Stimulated activated CD4-positive, alpha-beta T cell treated with anti-CD3 and anti-CD28 coated beads, Interleukin-2, amount 100 ng/mL, for 48 hours (primary cell): ENCODE results near the gene DLGAP1.

ENCODE experiments used
- DNase-seq, 2 donors: peaks; one replicate each; pipeline ENCODE4 v3.0.0-alpha.2; 2020

The DLGAP1 gene

DNA sequence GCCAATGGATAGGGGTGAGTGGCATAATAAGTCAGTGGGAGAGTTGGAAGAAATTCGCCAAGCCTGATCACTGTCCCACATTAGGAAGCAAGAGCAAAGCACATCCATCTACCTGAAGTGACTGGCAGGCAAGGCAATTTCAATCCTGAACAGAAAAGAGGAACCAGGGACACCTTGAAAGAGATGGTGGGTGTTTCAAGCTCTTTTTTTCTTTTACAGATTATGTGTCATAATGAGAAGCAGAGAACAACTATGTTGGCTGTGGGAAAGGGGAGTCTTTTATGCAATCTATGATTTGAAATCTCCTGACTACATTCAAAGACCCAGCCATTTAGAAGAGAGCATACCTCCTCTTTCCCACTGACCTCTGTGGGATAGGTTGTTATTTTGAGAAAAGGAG is 941.6 kb downstream of the DLGAP1 start:
- no peak for DNase-seq

DNA sequence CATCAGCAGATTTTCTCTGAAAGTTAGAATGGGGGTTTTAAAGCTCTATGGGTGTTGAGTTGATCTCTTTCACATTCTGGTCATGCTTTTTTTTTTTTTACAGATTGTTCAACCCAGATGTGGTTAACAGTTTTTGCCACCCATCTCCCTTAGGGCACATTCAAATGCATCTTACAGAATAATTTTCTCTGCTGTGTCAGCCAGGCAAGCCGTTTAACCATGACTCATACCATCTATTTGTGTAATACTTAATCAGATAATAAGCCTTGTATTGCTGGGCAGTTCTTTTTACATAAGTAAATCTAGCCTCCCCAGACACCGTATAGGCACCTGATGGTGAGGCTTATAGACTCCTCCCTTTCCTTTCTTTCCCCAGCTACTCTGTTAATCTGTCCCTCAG is 943.1 kb downstream of the DLGAP1 start:
- DNase-seq = no peak

DNA sequence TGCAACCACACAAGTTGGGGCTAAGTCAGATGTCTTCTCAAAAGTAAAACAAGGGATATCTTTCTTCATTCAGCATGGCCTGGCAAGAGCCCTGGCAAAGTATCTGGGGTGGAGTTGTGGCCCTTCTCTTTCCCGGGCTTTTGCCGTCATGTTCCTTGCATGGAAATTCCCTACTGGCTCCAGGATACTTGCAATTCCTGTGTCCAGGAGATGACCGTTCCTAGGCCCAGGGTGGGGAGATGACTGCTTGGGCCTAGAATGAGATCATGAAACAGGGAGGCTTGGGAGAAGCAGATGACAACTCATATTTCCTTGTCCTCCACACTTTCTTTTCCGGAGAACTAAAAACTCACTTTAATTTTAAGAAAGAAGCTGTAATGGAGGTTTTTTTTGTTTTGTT is 944.2 kb downstream of the DLGAP1 start:
- DNase-seq = no peak

DNA sequence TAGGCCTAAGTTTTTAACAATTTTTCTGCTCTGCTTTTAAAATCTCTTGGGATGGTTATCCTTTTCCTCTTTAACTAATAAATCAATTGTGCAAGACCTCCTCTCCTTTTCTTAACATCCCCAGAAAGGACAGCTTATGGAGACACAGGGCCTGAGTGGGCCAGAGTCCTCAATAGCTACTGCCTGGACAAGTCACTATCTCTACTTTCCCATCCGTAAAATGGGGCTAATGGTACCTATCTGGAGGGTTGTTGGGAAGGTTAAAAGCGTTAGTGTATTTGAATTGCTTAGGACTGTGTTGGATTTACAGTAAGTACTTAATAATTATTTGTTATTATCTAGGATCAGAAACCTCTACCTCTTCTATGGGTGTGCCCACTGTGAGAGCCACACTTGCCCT is 945.1 kb downstream of the DLGAP1 start:
- no peak for DNase-seq

DNA sequence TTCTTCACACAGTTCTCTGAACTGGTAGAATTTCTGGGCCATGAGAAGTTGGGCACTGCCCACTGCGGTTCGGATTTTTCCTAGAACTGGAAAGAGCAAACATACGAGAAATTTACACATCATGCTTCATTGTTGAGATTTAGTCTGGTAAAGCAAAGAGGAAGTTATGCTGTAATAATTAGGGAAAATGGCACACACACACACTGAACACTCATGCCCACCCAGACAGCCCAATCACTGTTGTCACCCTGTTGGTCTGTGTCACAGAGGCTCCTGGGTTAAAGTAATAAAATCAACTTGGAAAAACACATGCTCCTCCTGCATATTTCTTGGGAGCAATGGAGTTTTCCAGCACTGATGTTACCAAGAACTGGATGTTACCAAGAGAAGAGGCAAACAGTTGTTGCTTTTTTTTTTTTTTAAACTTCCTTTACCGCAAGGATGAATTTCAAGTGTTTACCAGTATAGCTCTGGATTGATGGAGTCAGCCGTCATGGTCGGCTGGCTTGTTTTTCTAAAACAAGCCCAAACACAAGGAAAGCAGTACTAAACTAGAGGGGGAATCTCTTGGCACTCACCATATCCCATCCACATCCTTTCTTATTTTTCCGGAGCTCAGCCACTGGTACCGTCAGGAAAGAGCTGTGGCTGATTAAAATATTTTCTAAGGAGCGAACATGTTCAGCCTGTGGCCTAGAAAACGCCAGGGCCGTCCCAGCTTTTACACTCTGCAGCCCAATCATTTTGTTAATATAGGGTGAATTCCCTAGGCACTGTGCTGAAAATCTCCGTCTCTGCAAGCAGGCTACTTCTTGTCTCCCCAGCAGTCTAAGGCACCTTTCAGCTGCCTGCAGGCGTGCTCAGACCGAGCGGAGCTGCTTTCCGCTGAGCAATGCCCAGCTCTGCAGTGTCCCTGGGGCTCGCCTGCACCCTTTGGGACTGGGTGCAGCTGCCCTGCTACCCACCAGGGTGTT is 946.2 kb downstream of the DLGAP1 start:
- no peak for DNase-seq

DNA sequence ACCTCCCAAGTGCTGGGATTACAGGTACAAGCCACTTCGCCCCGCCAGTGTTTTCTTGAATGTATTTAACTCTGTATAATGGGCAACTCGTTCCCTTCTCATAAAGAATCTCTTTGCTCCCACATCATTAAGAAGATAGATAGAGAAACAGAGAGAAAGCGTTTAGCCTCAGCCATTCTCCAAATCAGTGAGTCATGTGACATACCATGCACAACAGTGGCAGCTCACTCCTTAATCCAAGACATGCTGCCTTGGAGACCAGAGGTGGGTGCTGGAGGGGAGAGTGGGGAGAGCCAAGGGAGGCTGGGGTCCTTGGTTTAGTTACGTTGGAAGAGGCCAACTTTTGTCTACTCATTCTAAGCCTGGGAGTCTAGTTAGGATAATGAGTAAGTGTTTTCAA is 950.5 kb downstream of the DLGAP1 start:
- DNase-seq = no peak

DNA sequence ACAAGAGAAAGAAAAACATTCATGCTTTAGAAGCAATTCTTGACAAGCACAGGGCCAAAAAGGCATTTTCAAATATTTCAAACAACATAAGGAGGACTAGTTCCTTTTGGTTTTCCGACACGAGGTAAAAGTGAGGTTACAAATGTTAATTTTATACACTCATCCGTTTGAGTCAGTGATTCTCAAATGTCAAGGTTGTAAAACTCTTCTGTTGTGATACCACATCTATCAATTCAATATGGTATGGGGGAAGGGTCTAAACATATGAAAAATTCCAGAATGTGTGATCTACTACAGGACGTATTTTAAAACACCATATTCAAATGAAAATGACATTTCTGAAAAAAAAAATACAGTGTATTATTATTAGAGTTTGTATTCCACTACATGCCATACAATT is 952.5 kb downstream of the DLGAP1 start:
- DNase-seq = no peak

DNA sequence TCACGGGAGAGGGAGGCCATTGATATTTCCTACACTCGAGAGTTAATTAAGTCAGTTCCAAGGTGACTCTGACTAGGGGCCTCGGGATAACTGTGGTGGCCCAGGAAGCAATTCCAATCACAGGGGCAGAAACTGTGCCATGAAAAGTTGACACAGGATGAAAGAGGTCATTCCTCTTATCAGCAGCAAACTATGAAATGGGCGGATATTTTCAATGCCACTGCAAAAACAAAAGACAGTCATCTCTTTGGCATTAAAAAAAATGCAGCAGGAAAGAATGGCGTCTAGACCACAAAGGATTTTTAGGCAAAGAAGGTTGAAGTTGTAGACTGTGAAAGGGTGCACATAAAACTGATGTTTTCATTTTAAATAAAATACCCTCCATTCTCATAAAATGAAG is 955.1 kb downstream of the DLGAP1 start:
- DNase-seq = no peak

DNA sequence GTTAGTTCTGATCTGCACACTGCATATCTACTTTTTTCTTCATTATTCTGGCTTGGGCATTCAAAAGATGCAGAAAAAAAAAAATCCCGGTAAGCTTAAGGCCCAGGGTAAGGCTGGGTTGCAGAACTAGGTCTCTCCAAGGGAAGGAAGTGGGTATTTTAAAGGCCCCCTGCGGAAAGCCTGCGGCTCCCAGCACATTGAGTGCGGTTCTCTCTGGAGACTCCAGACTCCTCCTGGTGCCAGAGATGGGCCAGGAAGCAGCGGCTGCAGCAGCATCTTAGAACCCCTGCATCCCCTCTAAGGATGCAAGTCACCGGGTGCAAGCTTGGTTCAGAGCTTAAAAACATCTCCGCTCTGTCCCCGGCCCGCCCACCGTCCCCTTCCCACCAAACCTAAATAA is 955.6 kb downstream of the DLGAP1 start:
- no peak for DNase-seq

DNA sequence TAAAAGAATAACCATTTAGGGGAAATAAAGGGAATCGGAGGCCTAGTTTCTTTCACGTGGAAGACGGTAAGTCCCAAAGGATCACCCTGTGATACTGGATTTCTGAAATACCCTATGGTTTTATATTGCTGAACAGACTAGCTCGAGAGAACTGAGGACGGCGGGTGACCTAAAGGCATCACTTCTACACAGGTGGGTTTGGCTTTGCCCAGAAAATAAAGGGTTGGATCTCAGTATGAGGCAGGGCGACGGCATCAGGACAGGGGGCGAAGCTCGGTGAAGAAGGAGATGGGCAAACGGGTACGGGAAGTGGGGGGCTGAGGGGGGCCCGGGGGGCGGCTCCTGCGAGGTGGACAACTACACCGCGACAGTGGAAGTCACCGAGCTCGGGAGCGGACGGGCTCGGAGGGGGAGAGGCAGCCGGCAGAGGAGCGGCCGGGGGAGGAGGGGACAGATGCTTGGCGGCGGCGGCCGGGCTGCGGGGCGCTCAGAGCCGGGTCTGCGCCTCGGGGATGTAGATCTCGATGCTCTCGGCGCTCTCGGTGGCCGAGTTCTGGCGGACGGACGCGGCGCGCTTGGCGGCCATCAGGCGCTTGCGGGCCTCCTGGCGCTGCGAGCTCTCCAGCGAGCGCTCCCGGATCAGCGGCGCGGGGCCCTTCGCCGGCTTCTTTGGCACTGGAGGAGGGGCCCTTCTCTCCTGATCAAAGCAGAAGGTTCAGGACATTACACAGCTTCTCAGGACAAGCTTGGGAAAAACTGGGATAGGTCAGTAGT is 956.2 kb downstream of the DLGAP1 start:
- peak in 1 of 2 donors; percentile 18 for DNase-seq

DNA sequence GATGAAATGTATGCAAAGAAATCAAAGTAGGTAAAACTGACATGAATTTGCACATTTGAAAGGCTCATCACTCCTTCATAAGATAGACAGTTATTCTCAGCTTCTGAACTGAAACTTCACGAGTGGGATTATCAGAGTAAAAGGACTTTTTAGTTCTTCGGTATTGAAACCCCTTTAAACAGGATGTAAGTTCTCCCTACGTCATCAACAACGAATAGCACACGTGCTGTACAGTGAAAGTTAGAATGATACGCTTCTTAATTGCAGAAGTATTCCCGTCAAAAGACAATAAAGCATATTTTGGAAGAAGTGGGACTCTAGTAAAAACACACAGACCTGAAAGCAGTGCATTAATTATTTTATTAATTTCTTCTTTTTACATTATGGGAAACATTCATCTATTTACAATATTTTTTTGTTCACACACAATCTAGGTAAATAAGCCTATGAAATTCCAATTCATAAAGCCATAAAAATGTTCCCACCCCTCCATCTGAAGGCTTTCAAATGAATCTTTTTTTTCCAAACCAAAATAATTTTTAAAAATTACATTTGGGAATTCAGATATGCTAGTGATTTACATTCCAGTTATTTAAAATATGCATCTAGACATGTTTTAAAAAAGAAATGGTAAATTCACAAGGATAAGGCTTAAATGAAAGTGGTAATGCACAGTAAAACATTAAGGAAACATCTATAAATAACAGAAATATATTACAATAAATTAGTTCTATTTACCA is 959.2 kb downstream of the DLGAP1 start:
- no peak for DNase-seq

DNA sequence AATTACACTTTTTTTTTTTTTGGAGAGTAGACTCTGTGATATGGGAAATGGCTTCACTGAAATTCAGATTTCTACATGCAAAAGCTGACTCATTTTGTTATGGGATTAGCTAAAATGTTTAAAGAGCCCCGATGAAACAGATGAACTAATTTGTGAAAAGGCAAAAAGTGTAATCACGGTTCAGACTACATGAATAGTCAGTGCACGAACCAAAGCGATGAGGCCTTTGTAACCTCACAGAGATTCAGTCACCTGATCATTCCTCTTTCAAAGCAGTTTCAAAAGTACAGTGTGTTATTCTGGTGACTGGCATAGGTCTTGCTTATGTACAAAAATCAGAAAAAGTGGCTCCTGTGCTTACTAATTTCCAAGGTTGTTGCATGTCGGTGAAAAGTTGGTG is 960.5 kb downstream of the DLGAP1 start:
- DNase-seq = no peak

DNA sequence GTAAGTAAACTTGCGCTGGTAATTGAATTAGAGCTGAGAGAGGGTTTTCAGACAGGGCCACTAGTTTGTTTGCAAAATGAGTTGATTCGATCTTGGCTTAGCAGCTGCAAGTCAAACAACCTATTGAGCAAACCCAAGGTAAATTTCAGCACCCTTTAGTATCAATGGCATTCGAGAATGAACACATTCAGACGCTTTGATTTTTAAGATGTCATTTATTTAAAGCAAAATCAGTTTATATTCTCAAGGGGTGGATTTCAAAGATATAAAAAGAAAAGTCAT is 960.9 kb downstream of the DLGAP1 start:
- DNase-seq = no peak

DNA sequence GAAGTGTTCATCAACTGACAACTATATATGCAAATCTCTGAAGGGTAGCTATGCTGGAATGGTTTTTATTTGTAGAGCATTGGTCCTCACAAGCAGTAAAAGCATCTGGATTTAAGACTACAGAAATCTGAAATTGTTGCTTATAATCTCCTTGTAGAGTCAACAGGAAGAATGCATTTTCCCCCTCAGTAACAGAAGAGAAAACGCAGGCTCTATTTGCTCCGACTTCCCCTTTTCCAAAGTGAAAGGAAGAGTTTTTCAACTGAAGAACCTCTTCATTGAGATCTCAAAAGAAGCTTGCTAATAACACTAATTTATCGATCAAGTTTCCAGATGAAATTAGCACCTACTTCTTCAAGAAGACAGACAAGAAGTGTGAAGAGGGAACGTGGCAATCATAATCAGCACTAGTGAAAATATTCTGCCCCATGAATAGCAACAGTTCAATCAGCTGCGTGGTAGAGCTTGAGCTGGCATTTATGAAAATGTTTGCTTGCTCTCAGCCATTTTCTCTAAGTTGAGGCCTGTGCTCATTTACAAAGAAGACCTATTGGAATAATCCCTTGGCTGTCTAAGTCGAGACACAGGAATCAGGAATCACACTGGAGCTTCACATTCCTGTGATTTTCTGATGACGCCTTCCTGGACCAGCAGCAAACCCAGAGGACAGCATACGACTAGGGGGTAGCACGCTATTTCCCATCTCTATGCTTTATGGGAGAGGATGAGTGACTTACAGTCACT is 961.4 kb downstream of the DLGAP1 start:
- DNase-seq = no peak

DNA sequence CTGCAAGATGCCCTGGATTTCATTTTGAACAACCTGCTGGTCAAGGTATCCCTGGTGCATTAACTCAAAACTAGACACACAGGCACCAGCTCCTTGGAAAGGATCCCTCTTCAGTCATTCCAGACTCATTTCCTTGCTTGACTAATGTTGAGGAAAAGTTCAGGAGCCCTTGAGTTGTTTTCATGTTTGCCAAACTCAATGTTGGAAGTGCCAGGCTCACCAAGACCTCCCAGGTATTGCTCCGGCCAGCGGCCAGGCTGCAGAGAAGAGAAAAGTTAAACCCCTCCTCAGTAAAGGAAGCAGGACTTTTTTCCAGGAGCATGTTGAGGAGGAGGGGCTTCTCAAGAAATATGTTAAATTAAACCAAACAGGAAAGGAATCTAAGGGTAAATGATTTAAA is 962.4 kb downstream of the DLGAP1 start:
- no peak for DNase-seq

DNA sequence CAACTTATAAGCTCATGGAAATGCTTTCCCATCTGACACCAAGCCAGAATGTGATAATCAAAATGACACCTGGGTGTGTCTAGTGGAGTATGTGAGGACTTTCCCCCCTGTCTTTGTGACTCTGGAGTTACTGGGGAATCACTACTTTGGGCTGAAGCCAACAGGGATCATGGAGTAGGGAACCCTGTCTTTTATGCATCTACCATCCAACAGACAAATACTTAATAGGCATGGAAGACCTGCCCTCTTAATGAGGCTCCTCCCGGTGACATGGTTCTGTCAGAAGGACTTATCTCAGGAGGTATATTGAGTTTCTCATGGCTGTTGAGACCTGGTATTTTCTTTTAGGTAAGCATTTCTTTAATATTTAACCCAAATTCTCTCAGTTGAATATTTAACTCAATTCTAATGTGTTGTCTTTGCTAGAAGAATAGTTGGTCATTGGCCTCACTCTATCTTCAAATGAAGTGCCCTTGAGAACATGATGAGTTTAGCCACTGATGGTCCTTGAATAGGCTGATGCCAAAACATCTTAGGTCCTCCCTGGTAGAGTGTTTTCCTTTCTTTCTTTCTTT is 963.0 kb downstream of the DLGAP1 start:
- no peak for DNase-seq

DNA sequence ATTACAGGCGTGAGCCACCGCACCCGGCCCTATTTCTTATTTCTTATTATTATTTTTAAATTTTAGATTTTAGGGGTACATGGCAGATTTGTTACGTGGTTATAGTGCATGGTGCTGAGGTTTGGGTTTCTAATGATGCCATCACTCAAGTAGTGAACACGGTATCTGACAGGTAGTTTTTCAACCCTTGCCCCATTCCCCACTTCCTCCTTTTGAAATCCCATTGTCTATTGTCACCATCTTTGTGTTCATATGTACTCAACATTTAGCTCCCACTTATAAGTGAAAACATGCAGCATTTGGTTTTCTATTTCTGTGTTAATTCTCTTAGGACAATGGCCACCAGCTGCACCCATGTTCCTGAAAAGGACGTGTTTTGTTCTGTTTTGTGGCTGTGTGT is 965.6 kb downstream of the DLGAP1 start:
- no peak for DNase-seq

DNA sequence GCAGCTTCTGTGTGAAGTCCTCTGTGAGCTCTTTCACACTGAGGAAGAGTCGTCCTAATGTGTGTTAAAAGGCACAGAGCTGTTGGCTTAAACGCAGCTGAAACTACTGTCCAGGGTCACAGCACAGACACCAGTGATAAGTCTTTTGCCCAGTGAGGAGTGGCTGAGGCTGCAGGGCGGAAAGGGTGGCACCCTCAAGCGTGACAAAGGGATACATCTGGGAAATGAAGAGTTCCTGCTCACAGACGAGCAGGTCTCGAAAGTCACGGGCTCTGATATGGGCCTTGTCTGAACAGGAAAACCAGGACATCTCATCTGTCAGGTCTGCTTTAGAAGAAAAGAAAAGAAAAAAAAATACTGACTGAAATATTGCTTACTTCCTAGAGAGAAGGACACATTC is 968.6 kb downstream of the DLGAP1 start:
- DNase-seq = no peak

DNA sequence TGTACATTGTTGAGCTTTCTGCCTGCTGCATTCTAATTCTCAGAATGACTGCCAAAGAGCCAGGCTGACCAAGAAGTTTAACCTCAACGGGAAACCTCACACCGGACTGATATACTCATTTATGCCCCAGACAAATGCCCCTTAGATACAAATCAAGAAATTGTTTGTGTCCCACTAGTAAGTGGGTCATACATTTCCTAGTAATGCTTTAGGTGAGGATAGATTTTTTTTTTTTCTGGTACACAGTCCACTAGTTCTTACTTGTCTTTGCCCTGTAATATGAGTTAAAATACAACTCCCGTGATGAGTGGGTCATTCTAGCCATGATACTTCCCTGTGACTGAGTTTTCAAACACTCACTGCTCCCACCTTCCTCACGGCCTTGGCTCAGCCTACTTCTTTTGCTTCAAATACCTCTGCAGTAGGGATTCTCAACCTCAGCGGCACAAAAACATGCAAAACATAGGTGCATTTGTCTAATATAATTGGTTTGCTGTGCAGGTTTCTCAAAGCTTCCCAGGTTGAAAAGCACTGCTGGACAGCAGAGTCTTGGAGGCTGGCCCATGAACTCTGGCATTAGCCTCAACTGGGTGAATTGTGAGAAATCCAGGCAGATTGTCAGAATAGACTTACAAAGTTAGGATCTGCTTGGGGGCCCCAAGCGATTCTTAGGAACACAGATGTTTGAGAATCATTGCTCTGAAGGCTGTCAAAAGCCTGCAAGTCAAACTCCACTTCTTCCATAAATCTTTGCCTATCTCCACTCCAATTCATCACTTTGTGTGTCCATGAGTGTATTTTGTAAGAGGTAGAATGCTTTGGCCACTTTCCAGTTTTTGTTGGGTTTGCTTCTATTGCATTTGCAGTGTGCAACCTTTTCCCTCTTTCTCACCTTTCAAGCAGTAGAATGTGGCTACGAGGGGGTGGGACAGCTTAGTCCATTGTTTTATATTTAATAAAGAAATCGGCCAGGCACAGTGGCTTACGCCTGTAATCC is 969.7 kb downstream of the DLGAP1 start:
- DNase-seq = no peak

DNA sequence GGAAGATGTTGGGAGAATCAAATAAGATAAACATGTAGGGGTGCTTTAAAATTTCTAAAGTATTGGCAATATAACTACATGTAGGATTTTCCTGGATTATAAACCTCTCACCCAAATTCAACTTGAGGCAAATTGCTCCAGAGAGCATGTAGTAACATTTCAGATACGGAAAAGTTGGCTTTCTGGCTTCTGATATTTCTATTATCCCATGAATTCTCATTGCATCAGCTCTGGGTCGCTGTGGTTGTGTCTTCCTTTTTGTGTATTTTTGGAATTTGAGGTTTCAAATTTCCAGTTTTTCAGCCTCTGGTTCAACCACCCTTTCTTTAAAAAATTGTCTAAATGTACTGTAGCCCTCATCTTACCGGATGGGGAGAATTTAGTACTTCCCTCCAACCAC is 972.8 kb downstream of the DLGAP1 start:
- DNase-seq = no peak

DNA sequence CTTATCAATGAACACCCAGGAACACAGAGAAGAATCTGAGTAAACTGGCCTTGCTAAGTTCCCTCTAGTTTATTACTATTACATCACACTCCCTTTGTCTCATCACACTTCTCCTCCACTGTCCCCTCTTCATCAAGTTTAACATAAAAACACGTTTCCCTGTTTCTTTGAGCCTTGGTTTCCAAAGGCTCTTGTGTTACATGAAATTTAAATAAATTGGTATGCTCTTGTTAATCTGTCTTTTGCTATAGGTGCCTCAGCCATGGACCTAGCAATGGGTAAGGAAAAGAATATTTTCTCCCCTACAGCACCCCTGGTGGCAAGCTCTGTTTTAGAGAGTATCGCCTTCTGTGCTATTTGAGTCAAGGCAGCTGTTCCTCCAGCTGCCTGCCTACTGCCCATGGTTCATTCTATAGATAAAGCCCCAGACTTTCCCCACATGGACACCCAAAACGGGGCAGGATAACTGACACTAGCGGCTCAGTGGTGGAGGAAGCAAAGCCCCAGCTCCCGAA is 973.4 kb downstream of the DLGAP1 start:
- DNase-seq = no peak
